COLO668 (cell line): ENCODE results near the gene NPW.

ENCODE experiments used
- DNase-seq: peaks from one replicate; lab custom pipeline; 2025; ENCODE audit not compliant: unreplicated experiment; lab: John Stamatoyannopoulos, UW

Gene NPW

DNA sequence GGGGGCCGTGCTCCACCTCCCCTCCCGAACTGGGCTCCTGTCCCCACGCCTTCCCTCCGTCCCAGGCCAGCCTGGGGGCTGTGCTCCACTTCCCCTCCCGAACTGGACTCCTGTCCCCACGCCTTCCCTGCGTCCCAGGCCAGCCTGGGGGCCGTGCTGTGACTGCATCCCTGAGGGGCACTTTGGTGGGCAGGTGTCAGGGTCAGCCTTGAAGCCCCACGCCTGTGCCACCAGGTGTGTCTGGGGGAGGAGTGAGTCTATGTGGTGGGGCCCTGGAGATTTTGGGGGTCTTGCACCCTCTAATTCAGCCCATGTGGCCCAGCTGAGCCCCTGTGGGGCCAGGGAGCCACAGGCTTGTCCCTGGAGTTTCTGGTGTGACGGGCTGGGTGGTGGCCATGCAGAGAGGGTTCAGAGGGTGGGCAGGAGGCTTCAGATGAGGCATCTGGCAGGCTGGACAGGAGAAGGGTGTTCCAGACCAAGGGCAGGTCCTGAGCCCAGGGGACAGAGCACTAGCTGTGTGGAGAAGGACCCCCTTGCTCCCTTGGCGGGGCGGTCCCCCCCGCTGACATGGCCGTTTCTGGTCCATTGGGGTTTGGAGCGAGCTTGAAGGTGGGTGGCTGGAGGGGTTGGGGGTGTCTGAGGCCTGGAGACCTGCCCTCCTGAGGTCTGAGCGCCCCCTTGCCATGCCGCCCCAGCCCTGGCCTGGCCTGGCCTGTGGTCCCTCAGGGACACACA, 15.3 kb downstream of the NPW start:
- DNase-seq, result no peak

DNA sequence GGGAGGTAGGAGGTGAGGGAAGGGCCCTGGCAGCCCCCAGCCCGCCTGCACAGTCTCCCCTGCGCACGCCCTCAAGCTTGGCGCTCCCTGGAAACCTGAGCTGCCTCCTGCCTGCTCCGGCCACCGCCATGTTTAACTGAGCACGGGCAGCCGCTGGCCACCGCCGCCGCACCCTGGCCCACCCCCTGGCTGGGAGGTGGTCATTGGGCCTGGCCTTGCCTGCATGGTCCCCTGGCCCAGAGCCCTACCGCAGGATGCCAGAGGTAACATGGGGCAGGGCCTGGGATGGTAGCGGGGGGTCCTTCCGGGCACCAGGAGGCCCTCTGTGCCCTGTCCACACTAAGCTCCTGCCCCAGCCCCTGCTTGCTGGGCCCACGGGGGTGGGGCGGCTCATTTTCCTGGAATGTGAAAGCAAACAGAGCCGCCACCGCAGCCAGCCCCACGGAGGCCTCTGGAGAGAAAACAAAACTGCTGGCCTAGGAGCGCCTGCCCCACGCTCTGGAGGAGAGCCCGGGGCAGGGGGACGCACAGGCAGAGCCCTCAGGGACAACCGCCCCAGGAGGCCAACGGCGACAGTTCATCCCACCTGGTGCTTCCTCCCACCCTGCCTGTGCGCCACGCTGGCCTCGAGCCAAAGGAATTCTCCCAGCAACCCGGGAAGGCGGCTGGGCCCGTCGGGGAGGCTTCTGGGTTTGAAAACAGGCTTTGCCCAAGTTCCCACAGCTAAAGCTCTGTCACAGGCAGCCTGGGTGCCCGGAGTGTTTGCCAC, 16.0 kb downstream of the NPW start:
- peak; percentile 93 for DNase-seq

DNA sequence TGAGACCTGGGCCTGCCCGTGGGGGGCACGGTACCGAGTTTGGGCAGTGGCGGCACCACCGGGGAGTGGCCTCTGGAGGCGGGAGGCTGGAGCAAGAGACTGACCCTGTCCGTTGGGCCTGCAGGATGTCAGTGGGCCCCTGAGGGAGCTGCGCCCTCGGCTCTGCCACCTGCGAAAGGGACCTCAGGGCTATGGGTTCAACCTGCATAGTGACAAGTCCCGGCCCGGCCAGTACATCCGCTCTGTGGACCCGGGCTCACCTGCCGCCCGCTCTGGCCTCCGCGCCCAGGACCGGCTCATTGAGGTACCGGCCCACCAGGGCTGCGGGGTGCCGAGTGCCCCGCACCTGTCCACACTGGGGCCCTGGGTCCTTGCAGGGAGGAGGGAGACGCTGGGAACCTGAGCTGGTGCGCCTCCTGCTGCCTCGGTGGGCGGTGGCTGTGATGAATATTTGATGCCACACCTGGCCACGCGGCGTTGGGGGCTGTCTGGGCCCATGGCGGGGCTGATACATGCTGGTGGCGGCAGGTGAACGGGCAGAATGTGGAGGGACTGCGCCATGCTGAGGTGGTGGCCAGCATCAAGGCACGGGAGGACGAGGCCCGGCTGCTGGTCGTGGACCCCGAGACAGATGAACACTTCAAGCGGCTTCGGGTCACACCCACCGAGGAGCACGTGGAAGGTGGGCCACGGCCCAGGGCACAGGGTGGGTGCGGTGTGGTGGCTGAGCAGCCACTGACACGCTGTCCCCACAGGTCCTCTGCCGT, 16.8 kb downstream of the NPW start:
- peak; percentile 75 for DNase-seq

DNA sequence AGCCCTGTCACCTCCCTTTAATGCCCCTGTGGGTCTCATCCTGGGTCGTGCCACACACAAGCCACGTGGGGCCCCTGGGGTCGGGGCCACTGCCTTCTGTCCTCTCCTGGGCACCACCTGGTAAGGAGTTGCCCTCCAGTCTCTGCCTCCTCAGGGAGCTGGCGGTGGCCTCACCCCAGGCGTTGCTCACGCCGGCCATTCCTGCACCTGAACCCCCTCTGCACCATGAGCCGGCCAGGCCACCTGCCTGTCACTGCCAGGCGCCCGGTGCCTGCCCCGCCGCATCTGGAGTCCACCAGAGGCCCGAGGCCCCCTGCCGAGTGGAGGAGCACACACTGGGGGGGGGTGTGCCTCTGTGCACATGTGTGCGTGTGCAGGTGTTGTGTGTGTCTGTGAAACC, 17.5 kb downstream of the NPW start:
- peak; percentile 59 for DNase-seq

DNA sequence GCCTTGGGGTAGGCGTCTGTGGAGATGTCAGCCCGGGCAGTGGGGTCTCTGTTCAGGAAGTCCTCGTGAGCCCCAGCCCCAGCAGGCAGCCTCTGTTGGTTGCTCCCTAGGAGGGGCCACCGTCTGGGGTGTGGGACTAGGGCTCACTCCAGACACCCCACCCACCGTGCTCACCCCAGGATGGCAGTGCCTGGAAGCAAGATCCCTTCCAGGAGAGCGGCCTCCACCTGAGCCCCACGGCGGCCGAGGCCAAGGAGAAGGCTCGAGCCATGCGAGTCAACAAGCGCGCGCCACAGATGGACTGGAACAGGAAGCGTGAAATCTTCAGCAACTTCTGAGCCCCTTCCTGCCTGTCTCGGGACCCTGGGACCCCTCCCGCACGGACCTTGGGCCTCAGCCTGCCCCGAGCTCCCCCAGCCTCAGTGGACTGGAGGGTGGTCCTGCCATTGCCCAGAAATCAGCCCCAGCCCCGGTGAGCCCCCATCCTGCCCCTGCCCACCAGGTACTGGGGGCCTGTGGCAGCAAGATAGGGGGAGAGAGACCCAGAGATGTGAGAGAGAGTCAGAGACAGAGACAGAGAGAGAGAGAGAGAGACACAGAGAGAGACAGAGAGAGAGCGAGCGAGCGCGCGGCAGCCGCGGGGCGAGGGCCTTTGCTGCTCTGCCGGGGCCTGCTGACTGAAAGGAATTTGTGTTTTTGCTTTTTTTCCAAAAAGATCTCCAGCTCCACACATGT, 18.2 kb downstream of the NPW start:
- no peak for DNase-seq

DNA sequence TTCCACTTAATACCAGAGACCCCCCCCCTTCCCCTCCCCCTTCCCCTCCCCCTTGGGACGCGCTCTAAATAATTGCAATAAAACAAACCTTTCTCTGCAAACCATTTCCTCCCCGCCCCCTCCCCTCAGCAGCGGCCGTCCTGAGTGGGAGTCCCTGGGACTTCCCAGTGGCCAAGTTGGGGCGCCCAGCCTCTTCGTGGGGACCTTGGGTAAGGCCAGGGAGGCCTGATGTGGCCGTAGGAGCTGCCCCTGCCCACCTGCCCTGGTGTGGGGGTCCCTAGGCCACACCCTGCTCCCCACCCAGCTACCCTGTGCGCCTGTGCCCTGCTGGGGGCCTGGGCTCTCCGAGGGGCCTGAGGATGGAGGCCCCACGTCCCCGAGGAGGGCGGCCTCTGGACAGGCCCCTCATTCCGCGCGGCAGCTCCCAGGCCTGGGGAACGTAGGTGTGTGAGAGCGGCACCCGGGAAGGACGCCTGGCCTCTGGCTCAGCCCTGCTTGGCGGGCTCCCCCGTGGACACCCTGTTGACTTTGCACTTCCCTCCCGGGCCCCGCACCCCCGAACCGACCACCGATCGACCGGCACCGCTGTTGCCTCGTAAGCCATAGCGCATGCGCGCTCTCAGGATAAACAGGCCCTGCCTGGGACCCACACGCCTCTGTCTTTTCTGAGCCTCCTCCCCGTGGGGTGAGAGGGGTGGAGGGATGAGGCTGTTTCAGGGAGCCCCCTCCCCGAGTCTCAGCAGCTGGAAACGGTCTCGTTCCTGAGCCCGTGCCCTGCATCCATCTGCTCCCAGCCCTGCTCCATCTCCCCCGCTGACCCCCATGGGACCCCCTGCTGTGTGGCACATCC, 19.0 kb downstream of the NPW start:
- peak; percentile 19 for DNase-seq

DNA sequence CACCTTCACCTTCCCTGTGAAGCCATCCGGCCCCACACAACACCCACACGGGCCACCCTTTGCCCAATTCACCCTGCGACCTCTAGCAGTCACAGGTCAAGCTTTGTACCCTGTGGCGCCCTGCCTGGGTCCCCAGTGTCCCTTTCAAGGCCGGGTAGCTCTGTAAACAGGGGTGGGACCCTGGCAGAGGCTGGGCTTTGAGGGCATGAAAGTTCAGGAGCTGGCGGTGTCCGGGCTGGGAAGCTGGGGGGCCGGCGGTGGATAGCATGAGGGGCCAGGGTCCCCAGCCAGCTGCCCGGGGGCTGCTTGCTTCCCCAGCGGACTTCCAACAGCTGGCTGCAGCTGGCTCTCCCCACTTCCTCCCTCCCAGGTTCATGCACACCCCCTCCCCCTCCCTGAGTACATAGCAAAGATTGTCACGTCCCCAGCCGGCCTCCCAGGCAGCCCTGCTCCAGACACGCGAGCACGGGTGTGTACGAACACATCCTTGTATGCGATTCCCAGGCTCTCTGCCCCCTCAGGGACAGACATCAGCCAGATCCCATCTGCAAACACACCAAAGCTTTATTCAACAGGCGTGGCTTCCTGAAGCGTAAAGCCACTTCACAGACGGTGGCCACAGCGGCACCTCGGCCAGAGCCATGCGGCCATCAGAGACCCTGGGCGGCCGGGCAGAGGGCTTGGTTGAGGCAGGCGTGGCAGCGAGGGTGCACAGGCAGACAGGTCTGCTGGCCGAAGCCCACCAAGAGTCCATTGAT, 19.9 kb downstream of the NPW start:
- DNase-seq, result peak; percentile 92

DNA sequence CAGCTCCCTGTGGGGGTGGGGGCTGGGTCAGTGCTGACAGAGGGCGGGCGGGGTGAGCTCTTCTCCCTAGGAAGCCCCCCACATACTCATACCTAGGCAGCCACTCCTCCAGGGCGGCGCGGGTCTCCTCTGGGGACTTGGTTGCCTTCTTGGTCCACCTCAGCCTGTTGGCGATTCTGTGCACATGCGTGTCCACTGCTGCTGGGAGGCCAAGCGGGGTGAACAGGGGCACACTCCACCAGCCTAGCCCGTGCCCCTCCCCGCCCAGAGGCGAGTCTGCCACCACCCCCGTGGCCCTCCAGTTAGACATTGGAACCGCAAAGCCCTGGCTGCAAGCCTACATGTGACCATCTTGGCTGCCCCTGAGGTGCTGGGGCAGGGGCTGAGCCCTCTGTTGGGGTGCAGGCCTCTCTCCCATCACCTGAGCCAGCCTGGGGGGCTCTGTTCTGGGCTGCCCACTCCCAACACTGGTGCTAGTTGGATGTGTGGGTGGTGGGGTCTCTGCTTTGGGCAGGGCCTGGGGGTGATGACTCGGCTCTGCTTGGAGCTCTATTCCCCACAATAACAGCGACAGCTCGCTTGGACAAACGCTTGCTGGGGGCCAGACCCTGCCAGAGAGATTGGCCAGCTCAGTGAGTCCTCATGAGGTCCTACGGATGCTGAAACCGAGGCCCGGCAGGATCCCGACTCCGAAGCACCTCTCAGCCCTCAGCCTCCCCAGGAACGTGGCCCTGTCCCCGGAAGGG, 20.6 kb downstream of the NPW start:
- peak; percentile 30 for DNase-seq

DNA sequence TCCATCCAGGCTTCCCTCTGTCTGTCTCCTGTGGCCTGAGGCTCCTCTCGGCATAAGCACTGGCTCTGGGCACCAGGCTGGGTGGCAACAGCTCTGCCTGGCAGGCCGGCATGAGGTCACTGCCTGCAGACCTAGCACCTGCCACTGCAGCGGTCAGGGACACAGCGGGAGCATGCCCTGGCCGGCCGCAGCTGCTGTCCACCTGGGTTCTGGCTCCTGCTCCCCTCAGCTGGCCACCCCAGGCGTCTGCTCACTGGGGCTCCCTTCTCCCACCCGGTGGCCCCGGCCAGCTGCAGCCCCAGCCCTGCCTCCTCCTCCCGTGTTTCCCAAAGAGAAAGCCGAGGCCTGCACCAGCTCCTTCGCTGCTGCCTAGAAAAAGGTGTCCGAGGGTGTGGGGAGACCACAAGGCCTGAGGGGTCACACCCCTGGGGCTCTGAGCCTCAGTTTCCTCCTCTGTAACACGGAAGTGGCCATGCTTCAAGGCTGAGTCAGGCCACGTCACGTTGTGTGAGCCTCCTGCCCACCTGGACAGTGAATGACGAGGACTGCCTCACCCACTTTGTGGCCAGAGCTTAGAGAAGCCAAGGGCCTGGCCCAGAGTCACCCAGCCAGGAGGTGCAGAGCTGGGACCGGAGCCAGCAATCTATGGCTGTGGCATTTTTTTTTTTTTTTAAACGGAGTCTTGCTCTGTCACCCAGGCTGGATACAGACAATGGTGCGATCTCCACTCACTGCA, 21.4 kb downstream of the NPW start:
- peak; percentile 74 for DNase-seq

DNA sequence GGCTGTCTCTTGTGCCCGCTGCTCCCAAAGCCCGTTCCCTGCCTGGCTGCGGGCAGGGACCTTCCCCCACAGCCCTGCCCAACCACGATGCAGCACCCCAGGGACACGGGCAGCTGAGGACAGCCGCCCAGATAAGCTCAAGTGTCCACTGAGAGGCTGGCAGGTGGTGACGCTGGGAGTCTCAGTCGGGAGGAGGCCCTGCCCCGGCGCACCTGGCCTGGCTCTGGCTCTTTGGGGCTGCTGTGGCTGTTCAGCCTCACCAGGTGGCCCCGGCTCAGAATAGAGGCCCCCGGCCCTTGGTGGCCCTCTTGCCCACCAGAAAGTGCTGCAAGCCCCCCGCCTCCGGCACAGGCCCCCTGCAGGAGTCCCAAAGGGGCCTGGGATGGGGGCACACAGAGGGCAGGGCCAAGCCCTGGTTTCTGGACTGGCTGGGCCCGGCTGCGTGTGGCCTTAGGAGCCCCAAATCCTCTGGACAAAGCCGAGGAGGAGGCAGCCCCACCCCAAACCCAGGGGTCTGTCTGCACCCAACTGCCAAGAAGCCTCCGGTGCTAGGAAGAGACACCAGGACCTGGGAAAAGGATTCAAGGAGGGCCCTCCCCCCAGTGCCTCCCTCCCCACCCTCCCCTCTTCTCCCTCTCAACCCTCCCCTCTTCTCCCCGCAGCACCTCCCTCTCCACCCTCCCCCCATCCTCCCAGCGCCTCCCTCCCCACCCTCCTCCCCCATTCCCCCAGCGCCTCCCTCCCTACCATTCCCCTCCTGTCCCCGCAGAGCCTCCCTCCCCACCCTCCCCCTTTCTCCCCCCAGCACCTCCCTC, 22.8 kb downstream of the NPW start:
- peak; percentile 98 for DNase-seq

DNA sequence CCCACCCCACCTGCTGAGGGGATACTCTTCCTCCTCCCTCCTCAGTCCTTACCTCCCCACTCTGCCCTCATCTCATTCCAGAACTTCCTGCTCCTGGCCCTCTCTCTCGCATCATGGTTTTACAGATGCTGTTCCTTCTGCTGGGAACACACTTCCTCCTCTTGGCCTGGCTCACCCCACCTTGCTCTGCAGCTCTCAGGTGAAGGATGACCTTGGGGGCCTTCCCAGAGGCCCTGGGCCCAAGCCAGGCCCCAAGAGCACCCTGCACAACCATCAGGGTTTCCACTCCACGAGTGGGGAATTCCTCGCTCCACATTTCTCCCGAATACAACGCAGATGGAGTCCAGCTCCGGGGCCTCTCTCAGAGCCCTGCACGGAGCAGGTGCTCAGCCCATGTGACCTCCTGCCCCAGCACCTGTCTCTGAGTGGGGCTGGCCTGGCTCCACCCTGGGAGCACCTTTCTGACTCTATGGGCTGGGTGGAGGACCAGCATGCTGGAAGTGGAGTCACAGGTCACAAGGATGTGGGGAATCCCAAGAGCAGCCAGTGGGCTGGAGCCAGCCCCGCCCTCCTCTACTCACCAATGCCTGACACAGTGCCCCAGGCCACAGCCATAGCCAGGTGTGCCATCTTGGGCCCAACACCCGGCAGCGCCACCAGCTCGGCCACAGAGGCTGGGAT, 23.5 kb downstream of the NPW start:
- DNase-seq, result peak; percentile 93

DNA sequence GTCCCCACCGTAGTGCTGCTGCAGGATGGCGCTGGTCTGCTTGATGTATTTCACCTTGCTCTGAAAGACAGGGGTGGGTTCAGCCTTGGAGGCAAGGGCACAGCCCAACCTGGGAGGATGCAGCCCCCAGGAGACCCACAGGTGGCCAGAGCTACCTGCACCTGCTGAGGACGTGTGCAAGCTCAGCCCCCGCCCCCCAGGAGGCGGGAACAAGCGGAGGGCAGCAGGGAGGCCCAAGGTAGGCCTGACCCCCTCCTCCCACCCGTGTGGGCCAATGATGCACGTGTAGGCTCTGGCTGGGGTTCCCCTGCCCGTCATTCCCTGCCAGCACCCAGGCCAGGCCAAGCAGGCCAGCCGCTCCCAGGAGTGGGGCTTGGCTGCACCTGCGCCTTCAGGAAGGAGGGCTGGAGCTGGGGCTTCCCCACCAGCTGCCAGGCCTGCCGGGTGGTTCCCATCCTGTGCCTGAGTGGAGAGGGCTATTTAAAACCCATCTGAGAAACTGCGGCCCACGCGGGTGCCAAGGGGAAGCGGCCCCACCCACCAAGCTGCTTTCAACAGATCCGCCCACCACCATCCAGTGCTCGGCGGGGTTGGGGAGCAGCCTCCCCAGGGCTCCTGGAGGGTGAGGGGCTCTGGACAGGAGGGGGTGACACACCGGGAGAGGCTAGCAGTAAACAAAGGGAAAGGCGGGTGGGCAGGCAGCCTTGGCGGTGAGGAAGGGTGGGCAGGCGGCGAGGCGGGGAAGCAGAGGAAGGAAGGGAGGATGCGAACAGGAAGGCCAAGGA, 24.3 kb downstream of the NPW start:
- peak; percentile 97 for DNase-seq

DNA sequence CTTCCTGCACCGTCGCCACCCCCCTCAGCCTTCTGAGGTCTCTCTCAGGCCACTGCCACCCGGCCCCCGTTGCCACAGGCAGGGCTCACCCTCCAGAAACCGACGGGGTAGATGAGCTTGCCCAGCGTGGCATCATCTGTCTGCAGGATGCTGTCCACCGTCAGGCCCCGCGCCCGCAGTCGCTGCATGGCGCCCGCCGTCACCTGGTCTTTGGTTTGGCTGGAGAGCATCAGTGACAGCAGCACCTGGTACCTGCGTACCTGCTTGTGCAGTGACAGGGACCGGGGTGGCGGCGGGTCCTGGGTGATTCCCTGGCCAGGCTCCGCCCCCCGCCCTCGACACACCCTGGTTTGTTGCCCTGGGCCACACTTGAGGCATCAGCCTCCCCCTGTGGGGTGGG, 25.0 kb downstream of the NPW start:
- peak; percentile 85 for DNase-seq

DNA sequence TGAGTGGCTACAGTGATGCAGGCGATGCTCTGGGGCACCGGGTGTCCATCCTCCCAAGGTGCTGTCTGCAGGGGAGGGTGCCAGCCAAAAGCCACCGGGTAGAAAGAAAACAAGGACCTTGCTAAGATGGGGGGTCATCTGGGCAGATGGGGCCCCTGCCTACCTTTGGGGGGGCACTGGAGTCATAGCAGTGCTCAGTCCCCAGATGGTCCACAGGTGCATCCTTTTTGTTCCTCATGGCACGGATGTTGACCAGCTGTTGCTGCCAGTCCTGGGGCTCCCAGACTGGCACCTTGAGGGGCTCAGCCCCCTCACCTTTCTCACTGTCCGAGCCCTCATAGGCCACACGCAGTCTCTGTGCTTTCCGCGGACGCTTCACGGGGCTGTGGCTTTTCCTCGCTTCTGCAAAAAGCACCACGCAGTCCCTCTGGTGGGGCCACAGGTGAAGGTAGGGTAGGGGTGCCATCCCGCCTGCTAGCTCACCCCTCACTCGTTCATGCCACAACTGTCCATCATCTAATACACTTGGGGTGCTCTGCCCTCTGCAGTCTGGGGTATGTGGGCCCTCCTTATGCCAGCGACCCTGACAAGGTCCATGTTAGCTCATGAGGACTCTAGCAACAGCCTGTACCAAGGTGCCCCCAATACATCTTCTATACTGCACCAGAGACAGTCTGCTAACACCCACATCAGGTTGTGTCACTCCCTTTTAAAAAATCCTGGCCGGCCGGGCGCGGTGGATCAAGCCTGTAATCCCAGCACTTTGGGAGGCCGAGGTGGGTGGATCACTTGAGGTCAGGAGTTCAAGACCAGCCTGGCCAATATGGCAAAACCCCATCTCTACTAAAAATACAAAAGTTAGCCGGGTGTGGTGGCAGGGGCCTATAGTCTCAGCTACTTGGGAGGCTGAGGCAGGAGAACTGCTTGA, 26.6 kb downstream of the NPW start:
- DNase-seq, result no peak

DNA sequence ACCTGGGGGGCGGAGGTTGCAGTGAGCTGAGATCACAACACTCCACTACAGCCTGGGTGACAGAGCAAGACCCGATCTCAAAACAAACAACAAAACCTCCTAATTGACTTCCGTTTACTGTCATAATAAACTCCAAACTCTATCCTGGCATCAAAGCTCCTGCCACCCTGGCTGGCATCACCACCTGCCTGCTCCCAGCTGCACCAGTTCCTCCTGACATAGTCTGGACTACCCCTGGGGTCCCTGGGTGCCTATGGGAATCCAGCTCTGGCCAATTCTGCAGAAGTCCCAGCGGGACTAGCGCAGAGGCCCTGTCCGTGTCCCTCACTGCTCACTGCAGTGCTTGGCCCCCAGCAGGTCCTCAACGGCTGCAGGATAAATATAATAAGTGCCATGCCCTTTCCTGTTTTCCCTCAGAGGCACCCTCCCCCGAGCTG, 27.3 kb downstream of the NPW start:
- no peak for DNase-seq
